B cell (primary cell): ENCODE measurements around the gene RASGEF1C. TPM values are rescaled to one million over a fixed set of nuclear protein-coding genes. Genes with fewer than 3 reads are reported as not detected.

Experiments used
- ATAC-seq: fragments of 200-7000 bp; cut with Tn5 transposase; one replicate; pipeline ENCODE4 v1.10.0; 2021; ENCODE audit warnings: low read depth, mild to moderate bottlenecking, moderate number of reproducible peaks, moderate library complexity
- CTCF ChIA-PET: fragments of 350-600 bp; sonication (Branson Sonifier 250); formaldehyde crosslinking; loops from one replicate; lab custom pipeline; 2021; ENCODE audit warnings: antibody characterized with exemption, inconsistent platforms; lab: Charles Lee
- POLR2A ChIA-PET: fragments of 350-600 bp; sonication (Branson Sonifier 250); formaldehyde crosslinking; loops from one replicate; lab custom pipeline; 2021; ENCODE audit warnings: antibody characterized with exemption; lab: Charles Lee
- DNase-seq: peaks from one replicate; pipeline ENCODE4 v3.0.0; 2013
- H2AFZ ChIP-seq: 2 replicates; pipeline ENCODE4 v1.6.1; 2012; ENCODE audit warnings: mild to moderate bottlenecking, low read depth, low read length; ENCODE audit not compliant: insufficient read depth, poor library complexity, severe bottlenecking
- H3K27ac ChIP-seq, 2 donors: 1 replicate in 1 of 2; 2 replicates in 1 of 2; pipeline ENCODE4 v1.5.1; 2012 to 2013; ENCODE audit warnings: low read length in 2 of 2, mild to moderate bottlenecking in 2 of 2, moderate library complexity in 1 of 2
- H3K27me3 ChIP-seq, 4 experiments: fragments of 200-600 bp in 1 of 4; sonication (generic) in 1 of 4; replicated peaks in 1 of 4; 1 replicate in 2 of 4; 2 replicates in 2 of 4; pipeline versions ENCODE4 v1.6.1 to v1.7.0; 2013 to 2016; ENCODE audit warnings: low read length in 3 of 4, mild to moderate bottlenecking in 2 of 4, mixed read lengths in 1 of 4, moderate library complexity in 1 of 4; ENCODE audit not compliant: insufficient read depth in 4 of 4, control insufficient read depth in 3 of 4; ENCODE audit errors: control extremely low read depth in 1 of 4
- H3K36me3 ChIP-seq, 2 experiments: replicated peaks in 1 of 2; 1 replicate in 1 of 2; 2 replicates in 1 of 2; pipeline versions ENCODE4 v1.6.1 to v1.7.1; 2013; ENCODE audit warnings: low read length in 1 of 2; ENCODE audit not compliant: insufficient read depth in 2 of 2, control insufficient read depth in 1 of 2; ENCODE audit errors: control extremely low read depth in 1 of 2, extremely low read depth in 1 of 2
- H3K4me1 ChIP-seq, 2 donors: fragments of 200-600 bp in 1 of 2; sonication (generic) in 1 of 2; 1 replicate in 1 of 2; 2 replicates in 1 of 2; pipeline versions ENCODE4 v1.5.1 to v1.6.1; 2013 to 2017; ENCODE audit warnings: low read length in 2 of 2; ENCODE audit not compliant: control insufficient read depth in 2 of 2, insufficient read depth in 2 of 2
- H3K4me2 ChIP-seq: replicated peaks from 2 replicates; pipeline ENCODE3; 2012; ENCODE audit warnings: mild to moderate bottlenecking, low read depth, low read length; ENCODE audit not compliant: poor library complexity, severe bottlenecking
- H3K4me3 ChIP-seq, 5 experiments: fragments of 200-600 bp in 1 of 5; sonication (generic) in 1 of 5; 1 replicate in 3 of 5; 2 replicates in 2 of 5; pipeline versions ENCODE4 v1.5.1 to v1.7.0; 2011 to 2016; ENCODE audit warnings: low read length in 4 of 5, mild to moderate bottlenecking in 4 of 5, low read depth in 2 of 5, control low read depth in 1 of 5, moderate library complexity in 1 of 5; ENCODE audit not compliant: insufficient read depth in 1 of 5; ENCODE audit errors: control extremely low read depth in 1 of 5, extremely low read depth in 1 of 5
- H3K79me2 ChIP-seq: fragments of 200-600 bp; sonication (generic); one replicate; pipeline ENCODE4 v1.6.0; 2016; ENCODE audit warnings: low read length; ENCODE audit not compliant: control insufficient read depth, insufficient read depth
- H3K9ac ChIP-seq: fragments of 200-600 bp; sonication (generic); 2 replicates; pipeline ENCODE4 v1.6.1; 2017; ENCODE audit warnings: mild to moderate bottlenecking, low read length, moderate library complexity
- H3K9me3 ChIP-seq, 3 donors: one replicate each; pipeline versions ENCODE4 v1.6.1 to v1.7.1; 2013; ENCODE audit warnings: low read length in 2 of 3; ENCODE audit not compliant: control insufficient read depth in 2 of 3, insufficient read depth in 1 of 3; ENCODE audit errors: control extremely low read depth in 1 of 3
- H4K20me1 ChIP-seq: 2 replicates; pipeline ENCODE4 v1.6.0; 2012; ENCODE audit warnings: mild to moderate bottlenecking, low read length; ENCODE audit not compliant: insufficient read depth, control insufficient read depth, poor library complexity, severe bottlenecking
- H3K27ac Mint-ChIP-seq: one replicate; pipeline ENCODE4 v1.8.0; 2021; ENCODE audit warnings: mixed read lengths
- H3K27me3 Mint-ChIP-seq: one replicate; pipeline ENCODE4 v1.8.0; 2021; ENCODE audit warnings: mixed read lengths
- H3K4me1 Mint-ChIP-seq: one replicate; pipeline ENCODE4 v1.8.0; 2021; ENCODE audit warnings: mixed read lengths
- H3K4me3 Mint-ChIP-seq: one replicate; pipeline ENCODE4 v1.8.0; 2021; ENCODE audit warnings: mixed read lengths
- H3K9me3 Mint-ChIP-seq: one replicate; pipeline ENCODE4 v1.8.0; 2022; ENCODE audit warnings: mixed read lengths; ENCODE audit not compliant: insufficient read depth
- EZH2 ChIP-seq: IDR thresholded peaks from 2 replicates; pipeline ENCODE4 v1.6.1; 2012; ENCODE audit warnings: borderline replicate concordance, low read depth, mild to moderate bottlenecking, moderate library complexity, low read length; ENCODE audit not compliant: insufficient read depth, poor library complexity, severe bottlenecking
- whole genome bisulfite sequencing: methylation state at CpG from one replicate; pipeline ENCODE4 v1.1.5; 2013; ENCODE audit warnings: missing lambda C conversion rate; ENCODE audit not compliant: insufficient coverage; 5-methylcytosine and 5-hydroxymethylcytosine counted together
- intact Hi-C: fragments of 100-400 bp; cut with micrococcal nuclease; formaldehyde crosslinking; loops from one replicate; pipeline ENCODE4 v1.10.0; 2022
- polyA plus RNA-seq: library from polyadenylated mRNA; depleted of rRNA; stranded (reverse); fragments of >200 nt; gene quantifications from 2 replicates; pipeline ENCODE4 v1.2.3, GENCODE V29; 2012
- total RNA-seq, 2 donors: library from RNA; stranded (reverse); fragments of 120-200 nt in 1 of 2; gene quantifications; 1 replicate in 1 of 2; 2 replicates in 1 of 2; pipeline versions ENCODE4 v1.2.3 to v1.2.4, GENCODE V29; 2013 to 2022
- TF ChIP-seq, protein P1 (sequence below): fragments of 200-600 bp; IDR thresholded peaks from one replicate; pipeline ENCODE4 v1.8.0; 2022; ENCODE audit warnings: antibody characterized with exemption, mild to moderate bottlenecking

RASGEF1C gene
- total and polyA plus RNA-seq, 2 donors (not counting 1 experiment from before 2014, with no cell fraction given): not detected

DNA sequence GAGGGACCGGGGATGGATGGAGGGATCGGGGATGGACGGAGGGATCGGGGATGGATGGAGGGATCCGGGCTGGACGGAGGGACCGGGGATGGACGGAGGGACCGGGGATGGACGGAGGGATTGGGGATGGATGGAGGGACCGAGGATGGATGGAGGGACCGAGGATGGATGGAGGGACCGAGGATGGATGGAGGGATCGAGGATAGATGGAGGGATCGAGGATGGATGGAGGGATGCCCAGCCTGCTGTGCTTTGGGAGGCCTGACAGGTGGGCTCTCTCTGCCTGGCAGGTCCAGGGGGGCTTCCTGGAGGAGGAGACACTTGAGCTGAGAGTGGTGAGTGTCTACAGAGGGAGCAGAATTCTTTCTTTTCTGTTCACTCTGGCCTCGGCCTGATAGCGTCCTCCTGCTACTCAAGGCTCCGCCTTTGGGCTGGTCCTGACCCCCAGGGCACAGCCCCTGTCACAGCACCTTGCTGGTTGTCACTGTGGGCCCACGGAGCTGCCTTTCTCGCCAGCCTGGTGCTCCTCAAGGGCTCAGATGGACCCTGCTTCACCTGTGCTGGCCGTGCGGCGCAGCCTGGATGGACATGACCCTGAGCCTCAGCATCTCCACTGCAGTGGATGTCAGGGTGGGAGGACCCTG is 95.2 kb downstream of the RASGEF1C start:
- ChIA-PET CTCF (no interaction called here), POLR2A (no interaction called here)
- H3K27ac Mint-ChIP-seq: no peak overlapping the region
- no peak for TF ChIP-seq EZH2
- TF ChIP-seq, protein P1, sequence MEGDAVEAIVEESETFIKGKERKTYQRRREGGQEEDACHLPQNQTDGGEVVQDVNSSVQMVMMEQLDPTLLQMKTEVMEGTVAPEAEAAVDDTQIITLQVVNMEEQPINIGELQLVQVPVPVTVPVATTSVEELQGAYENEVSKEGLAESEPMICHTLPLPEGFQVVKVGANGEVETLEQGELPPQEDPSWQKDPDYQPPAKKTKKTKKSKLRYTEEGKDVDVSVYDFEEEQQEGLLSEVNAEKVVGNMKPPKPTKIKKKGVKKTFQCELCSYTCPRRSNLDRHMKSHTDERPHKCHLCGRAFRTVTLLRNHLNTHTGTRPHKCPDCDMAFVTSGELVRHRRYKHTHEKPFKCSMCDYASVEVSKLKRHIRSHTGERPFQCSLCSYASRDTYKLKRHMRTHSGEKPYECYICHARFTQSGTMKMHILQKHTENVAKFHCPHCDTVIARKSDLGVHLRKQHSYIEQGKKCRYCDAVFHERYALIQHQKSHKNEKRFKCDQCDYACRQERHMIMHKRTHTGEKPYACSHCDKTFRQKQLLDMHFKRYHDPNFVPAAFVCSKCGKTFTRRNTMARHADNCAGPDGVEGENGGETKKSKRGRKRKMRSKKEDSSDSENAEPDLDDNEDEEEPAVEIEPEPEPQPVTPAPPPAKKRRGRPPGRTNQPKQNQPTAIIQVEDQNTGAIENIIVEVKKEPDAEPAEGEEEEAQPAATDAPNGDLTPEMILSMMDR: no peak
- H3K9me3 Mint-ChIP-seq: no peaks in the 10 kb centered on the region
- H3K4me1 Mint-ChIP-seq: no peaks in the 10 kb centered on the region
- H3K27me3 ChIP-seq: no peaks in the 10 kb centered on the region
- no peaks in the 10 kb centered on the region for H3K27me3 Mint-ChIP-seq
- H3K79me2 ChIP-seq: no peaks in the 10 kb centered on the region
- 94% methylated on average over 17 of the region's 23 CpGs for WGBS
- intact Hi-C loops: no loop called here
- H3K36me3 ChIP-seq: no peaks in the 10 kb centered on the region
- H2AFZ ChIP-seq: no peak overlapping the region
- H4K20me1 ChIP-seq: no peaks in the 10 kb centered on the region
- ATAC-seq: no peak
- H3K4me2 ChIP-seq: no peak overlapping the region
- no peak for DNase-seq
- no peak overlapping the region for H3K27ac ChIP-seq
- H3K9me3 ChIP-seq: no peaks in the 10 kb centered on the region
- no peak overlapping the region for H3K9ac ChIP-seq
- no peak overlapping the region for H3K4me3 ChIP-seq
- no peaks in the 10 kb centered on the region for H3K4me1 ChIP-seq
- no peak overlapping the region for H3K4me3 Mint-ChIP-seq

DNA sequence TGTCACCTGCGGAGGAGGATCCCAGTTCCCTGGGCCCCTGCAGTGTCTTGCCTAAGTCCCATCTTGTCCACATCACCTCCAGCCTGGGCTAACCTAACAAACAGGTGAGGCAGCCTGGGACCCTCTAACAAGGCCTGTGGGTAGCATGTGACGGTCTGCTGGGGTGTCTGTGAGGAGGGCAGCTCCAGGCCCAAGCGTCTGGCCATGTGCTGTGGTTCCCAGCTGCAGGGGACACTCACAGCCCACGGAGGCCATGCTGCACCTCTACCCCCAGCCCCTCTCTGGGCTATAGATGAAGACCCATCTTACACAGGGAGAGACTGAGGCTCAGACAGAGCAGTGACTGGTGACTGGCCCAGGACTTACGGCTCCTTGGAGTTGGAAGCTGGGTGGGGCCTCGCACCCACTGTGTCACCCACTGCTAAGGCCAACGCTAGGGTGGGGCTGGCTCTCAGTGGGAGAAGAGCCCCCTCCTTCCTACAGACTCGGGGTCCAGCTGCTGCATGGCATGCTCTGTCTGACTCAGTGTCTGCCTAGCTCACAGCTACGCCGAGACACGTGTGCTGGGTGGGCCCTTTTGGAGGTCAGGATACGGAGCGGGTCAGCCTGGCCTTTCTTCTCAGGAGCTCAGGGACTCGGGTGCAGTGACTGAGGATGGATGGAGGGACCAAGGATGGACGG is 96.7 kb downstream of the RASGEF1C start:
- DNase-seq: no peak
- Histone ChIP-seq H3K9ac (no peak overlapping the region), H3K4me3 (no peak overlapping the region), H3K27me3 (no peaks in the 10 kb centered on the region), H3K79me2 (no peaks in the 10 kb centered on the region), H4K20me1 (no peaks in the 10 kb centered on the region), H3K4me1 (no peaks in the 10 kb centered on the region), H2AFZ (no peak overlapping the region), H3K36me3 (no peaks in the 10 kb centered on the region), H3K9me3 (peaks cover 0 to 9% (median 5%) of the 10 kb centered on the region in 3 donors), H3K4me2 (no peak overlapping the region), H3K27ac (no peak overlapping the region)
- Mint-ChIP-seq H3K4me3 (no peak overlapping the region), H3K4me1 (no peaks in the 10 kb centered on the region), H3K27me3 (no peaks in the 10 kb centered on the region), H3K27ac (no peak overlapping the region), H3K9me3 (peaks cover 4% of the 10 kb centered on the region)
- intact Hi-C loops: no loop called here
- 91% methylated on average over 15 of the region's 15 CpGs for WGBS
- no peak for TF ChIP-seq EZH2
- ChIA-PET CTCF (no interaction called here), POLR2A (no interaction called here)
- no peak for ATAC-seq
